Dendritic cell treated with granulocyte-macrophage colony-stimulating factor and Interleukin-4, amounts not matched to agents 40 ng/mL and 50 ng/mL, for 4 days (primary cell): ENCODE data around the gene IFITM10.

Experiments used
- H3K27ac Mint-ChIP-seq: one replicate; pipeline ENCODE4 v1.8.0; 2022; ENCODE audit warnings: mild to moderate bottlenecking, mixed read lengths
- H3K27me3 Mint-ChIP-seq: one replicate; pipeline ENCODE4 v1.8.0; 2022; ENCODE audit warnings: mild to moderate bottlenecking, mixed read lengths
- H3K36me3 Mint-ChIP-seq: one replicate; pipeline ENCODE4 v1.8.0; 2022; ENCODE audit warnings: low read depth, mixed read lengths
- H3K4me1 Mint-ChIP-seq: one replicate; pipeline ENCODE4 v1.8.0; 2022; ENCODE audit warnings: low read depth, mixed read lengths
- H3K4me3 Mint-ChIP-seq: one replicate; pipeline ENCODE4 v1.8.0; 2022; ENCODE audit warnings: mild to moderate bottlenecking, moderate library complexity, mixed read lengths
- H3K9me3 Mint-ChIP-seq: one replicate; pipeline ENCODE4 v1.8.0; 2022; ENCODE audit warnings: mixed read lengths
- intact Hi-C: fragments of 100-400 bp; cut with micrococcal nuclease; formaldehyde crosslinking; loops from one replicate; pipeline ENCODE4 v1.15.0; 2022

The IFITM10 gene

DNA sequence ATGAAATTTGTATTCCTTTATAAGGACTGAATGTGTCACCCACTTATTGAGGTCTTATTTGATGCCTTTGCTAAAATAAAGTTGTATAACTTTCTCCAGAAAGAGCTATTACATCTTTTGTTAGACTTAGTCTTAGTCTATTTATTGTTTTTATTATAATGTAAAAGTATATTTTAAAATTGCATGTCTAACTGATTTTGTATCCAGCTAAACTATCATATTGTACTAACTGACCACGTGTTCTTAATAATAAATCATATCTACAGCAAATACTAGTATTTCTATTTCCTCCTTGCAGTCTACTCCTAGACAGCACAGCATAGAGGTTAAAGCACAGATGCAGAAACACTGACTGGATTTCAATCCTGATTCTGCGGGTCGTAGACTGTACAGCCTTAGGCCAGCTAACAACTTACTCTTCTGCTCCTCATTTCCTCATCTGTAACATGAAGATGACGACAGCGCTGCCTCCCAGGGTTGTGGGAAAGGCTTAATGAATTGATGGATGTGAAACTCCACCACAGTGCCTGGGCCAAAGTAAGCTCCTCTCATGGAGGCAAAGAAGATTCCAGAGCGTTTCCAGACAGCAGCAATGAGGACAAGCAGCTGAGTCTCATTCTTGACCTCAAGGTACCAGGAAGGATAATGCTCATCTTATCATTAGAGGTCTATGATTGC, 13.2 kb downstream of the IFITM10 start:
- H3K4me1 Mint-ChIP-seq: peaks cover 21% of the 10 kb centered on the region
- H3K27me3 Mint-ChIP-seq: peaks cover 74% of the 10 kb centered on the region
- no peaks in the 10 kb centered on the region for H3K36me3 Mint-ChIP-seq
- H3K9me3 Mint-ChIP-seq: peaks cover 13% of the 10 kb centered on the region
- intact Hi-C loops: no loop called here
- H3K27ac Mint-ChIP-seq: no peak overlapping the region
- H3K4me3 Mint-ChIP-seq: no peak overlapping the region

DNA sequence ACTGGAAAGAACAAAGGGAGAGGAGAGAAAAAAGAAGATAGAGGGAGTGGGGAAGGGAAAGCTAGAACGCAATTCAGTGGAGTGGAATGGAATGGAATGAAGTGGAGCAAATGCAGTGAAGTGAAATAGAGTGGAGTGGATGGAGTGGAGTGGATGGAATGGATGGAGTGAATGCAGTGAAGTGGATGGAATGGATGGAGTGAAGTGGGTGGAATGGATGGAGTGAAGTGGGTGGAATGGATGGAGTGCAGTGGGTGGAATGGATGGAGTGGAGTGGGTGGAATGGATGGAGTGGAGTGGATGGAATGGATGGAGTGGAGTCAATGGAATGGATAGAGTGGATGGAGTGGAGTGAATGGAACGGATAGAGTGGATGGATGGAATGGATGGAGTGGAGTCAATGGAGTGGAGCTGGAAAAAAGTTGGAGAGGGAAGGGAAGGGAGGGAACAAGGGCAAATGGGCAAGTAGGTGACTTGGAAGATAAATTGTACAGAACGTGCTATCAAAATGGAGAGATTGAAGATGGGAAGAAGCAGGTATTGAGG, 13.9 kb downstream of the IFITM10 start:
- H3K27ac Mint-ChIP-seq: no peak overlapping the region
- intact Hi-C loops: no loop called here
- H3K36me3 Mint-ChIP-seq: no peaks in the 10 kb centered on the region

DNA sequence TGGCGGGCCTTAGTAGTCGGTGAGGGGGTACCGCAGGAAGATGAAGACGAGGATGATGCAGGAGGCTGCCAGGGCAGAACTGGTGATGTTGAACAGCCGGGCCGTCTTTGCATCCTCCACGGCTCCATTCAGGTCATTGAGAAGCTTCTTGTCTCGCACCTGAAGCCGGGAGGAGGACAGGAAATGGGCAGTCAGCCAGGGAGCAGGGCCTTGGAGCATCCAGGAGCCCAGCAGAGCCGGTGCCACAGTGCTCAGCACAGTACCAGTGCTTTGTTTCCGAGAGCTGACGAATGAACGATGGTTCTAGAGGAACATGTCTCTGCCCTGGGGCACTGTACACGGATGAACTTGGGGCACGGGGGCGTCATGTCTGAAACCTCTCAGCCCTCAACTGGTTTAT, 15.1 kb downstream of the IFITM10 start:
- Mint-ChIP-seq H3K4me1 (peaks cover 23% of the 10 kb centered on the region), H3K4me3 (no peak overlapping the region), H3K9me3 (peaks cover 13% of the 10 kb centered on the region), H3K27me3 (peaks cover 90% of the 10 kb centered on the region), H3K36me3 (no peaks in the 10 kb centered on the region), H3K27ac (no peak overlapping the region)
- intact Hi-C loops: no loop called here

More for the DNA sequence above, 13.9 kb downstream of the IFITM10 start:
- no peak overlapping the region for H3K4me3 Mint-ChIP-seq
- peaks cover 21% of the 10 kb centered on the region for H3K4me1 Mint-ChIP-seq
- peaks cover 13% of the 10 kb centered on the region for H3K9me3 Mint-ChIP-seq
- peaks cover 81% of the 10 kb centered on the region for H3K27me3 Mint-ChIP-seq

DNA sequence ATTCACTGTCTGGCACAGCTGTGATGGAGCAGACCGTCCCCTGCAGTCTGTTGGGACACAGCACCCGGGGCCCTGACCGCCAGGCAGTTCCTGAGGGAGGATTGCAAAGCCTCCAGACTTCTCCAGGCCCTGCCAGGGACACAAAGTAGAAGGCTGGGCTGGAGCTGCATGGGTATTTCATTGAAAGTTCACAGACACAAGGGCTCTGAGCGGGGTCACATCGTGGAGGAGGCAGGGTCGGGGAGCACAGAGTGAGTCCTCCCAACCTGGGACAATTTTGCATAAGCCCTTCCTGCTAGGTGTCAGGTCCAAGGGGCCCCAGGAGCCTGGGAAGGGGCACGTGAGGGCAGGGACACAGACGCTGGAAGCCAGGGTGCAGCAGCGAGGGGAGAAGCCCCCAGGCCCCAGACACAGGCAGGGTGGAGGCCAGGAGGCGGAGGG, 15.7 kb downstream of the IFITM10 start:
- H3K27me3 Mint-ChIP-seq: peaks cover 90% of the 10 kb centered on the region
- H3K4me1 Mint-ChIP-seq: peaks cover 24% of the 10 kb centered on the region
- peaks cover 13% of the 10 kb centered on the region for H3K9me3 Mint-ChIP-seq
- no peak overlapping the region for H3K4me3 Mint-ChIP-seq
- no peaks in the 10 kb centered on the region for H3K36me3 Mint-ChIP-seq
- intact Hi-C loops: no loop called here
- H3K27ac Mint-ChIP-seq: no peak overlapping the region

DNA sequence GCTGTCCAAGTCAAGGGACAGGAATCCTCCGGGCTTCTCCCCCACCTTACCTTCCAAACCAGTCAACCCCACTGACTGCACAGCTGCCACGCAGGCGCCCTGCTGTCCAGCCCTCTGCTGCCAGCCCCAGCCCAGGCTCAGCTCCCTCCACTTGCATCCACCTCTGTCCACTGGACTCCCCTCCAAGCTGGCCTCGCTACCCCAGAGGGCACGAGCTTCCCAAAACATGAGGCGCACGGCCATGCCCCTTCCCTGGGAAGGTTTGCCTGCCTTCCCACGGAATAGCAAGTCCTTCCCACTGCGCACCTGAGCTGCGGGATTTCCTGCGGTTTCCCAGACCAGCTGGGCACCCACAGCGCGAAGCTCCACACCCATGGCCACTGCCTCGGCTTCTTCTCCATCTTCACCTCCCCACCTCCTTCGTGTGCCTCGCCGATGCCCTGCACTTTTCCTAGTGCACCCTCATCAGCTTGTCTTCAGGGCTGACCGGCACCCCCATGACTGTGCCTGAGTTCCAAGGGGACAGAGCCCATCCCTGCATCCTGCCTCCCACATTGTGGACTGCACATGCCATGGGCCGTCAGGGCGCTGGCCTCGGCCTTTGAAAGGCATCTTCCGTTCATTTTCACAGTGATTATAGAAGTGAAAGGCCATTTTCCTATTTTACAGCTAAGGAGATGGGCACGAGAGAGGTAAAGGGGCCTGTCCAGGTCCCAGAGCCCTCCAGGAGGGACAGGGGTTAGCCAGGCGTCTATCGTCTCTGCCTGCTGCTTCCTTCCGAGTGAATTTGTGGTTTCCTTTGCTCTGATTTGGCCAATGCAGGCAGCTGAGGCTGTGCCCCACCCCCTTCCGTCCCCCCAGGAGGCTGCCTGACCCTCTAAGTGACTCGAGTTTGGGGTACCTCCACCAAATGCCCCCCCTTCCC, 16.4 kb downstream of the IFITM10 start:
- Mint-ChIP-seq H3K4me1 (peaks cover 22% of the 10 kb centered on the region), H3K27me3 (peaks cover 90% of the 10 kb centered on the region), H3K4me3 (no peak overlapping the region), H3K36me3 (no peaks in the 10 kb centered on the region), H3K9me3 (peaks cover 13% of the 10 kb centered on the region), H3K27ac (no peak overlapping the region)
- intact Hi-C loops: no loop called here

DNA sequence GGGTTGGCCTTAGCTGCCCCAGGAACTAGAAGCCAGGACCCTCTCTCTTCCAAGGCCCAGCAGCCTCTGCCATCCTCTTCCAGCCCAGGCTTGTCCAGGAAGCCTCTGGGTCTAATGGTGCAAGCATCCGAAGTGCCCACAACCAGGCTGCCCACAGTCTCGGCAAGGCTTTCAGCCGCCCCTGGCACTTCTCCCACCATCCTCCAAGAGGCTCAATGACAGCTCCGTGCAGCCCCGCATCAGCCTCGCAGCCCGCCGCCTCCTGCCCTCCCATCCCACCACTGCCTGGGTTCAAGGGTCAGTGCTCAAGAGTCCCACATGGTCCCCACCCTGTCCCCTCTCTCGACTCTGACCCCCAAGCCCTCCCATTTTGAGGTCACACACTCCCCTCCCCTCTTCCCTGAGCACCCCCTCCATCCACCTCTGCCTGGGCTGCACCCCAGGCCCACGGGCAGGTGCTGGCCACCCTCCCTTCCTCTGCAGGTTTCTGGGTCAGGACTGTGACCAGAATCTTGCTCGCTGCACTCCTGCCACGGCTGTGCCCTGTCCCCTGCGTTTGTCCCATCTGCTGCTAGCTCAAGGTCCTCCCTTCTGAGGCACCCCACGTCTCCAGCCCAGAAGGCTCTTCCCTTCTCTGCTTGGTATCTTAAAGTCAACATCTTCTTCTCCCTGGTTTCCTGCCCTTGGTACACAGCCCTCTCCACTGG, 17.2 kb downstream of the IFITM10 start:
- Mint-ChIP-seq H3K36me3 (no peaks in the 10 kb centered on the region), H3K27ac (no peak overlapping the region), H3K4me3 (no peak overlapping the region), H3K9me3 (peaks cover 13% of the 10 kb centered on the region), H3K4me1 (peaks cover 24% of the 10 kb centered on the region), H3K27me3 (peaks cover 89% of the 10 kb centered on the region)
- intact Hi-C loops: no loop called here

DNA sequence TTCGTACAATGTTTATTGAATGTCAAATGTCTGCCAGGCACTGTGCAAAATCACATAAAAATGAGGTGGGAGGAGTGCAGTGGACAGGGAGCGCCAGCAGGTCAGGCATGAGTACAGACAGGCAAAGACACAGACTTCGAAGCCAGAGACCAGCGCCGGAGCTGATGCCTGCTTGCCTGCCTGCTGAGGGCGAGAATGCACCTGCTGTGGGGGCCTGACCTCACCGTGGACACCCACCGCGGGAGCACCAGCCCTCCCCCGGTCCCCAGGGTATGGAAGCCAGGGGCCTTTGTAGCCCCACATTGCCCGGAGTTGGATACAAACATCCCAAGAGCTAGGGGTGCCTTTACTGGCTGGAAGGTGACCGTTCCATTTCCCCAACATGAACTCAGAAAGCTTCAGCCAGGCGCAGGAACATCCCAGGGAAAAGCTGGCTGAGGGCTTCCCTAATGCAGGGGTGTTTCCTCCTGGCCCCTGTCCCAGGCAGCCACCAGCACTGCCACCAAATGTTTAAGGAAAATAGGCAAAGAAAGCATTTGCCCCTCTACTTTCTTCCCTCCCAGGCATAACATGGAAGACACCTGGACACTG, 17.9 kb downstream of the IFITM10 start:
- intact Hi-C loops: no loop called here
- Mint-ChIP-seq H3K36me3 (no peaks in the 10 kb centered on the region), H3K4me3 (no peak overlapping the region), H3K9me3 (peaks cover 13% of the 10 kb centered on the region), H3K27ac (no peak overlapping the region), H3K27me3 (peaks cover 91% of the 10 kb centered on the region), H3K4me1 (peaks cover 24% of the 10 kb centered on the region)

DNA sequence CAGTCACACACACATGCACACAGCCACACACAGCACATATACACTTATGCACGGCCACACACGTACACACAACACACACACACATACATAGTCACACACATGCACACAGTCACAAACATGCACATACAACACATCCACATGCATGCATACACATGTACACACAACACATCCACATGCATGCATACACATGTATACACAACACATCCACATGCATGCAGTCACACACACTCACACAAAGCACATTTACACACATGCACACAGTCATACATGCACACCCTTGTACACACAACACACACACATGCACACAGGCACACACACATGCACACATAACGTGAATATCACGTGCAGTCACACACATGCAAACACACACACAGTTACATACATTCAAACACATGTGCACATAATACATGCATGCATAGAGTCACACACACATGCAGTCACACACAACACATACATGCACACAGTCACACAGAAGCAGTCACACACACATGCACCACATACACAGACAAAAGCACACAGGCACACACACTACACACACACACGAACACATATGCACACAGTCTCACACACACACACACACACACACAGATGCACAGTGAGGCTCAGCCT, 18.8 kb downstream of the IFITM10 start:
- H3K36me3 Mint-ChIP-seq: no peaks in the 10 kb centered on the region
- no peak overlapping the region for H3K4me3 Mint-ChIP-seq
- peaks cover 95% of the 10 kb centered on the region for H3K27me3 Mint-ChIP-seq
- peaks cover 24% of the 10 kb centered on the region for H3K4me1 Mint-ChIP-seq
- intact Hi-C loops: no loop called here
- H3K9me3 Mint-ChIP-seq: peaks cover 9% of the 10 kb centered on the region
- no peak overlapping the region for H3K27ac Mint-ChIP-seq

DNA sequence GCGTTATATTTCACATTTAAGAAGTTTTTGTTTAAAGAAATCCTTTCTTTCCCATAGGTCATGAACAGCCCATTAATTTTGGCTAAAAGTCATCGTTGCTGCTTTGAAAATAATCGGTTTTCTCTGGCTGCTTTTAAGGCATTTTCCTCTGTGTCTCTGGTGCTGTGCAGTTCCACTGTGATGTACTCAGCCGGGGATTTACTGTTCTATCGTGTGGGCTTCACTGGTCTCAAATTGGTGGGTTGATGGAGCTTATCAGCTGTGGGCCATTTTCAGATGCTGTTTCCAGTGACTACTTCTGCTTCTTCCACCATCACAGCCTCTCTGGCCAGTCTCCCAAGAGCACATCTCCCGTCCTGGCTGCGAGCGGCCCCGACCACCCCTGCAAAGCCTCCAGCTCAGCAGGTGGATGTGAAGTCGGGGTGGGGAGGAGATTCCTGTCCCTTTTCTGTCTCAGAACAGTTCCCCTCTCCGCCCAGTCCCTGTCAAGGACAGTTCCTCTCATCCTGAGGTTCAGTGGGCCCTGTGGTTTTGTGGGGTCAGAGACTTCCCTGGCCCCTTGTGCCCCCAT, 20.3 kb downstream of the IFITM10 start:
- Mint-ChIP-seq H3K4me3 (no peak overlapping the region), H3K27me3 (peaks cover 90% of the 10 kb centered on the region), H3K27ac (no peak overlapping the region), H3K4me1 (peaks cover 24% of the 10 kb centered on the region), H3K9me3 (no peaks in the 10 kb centered on the region), H3K36me3 (no peaks in the 10 kb centered on the region)
- intact Hi-C loops: no loop called here

DNA sequence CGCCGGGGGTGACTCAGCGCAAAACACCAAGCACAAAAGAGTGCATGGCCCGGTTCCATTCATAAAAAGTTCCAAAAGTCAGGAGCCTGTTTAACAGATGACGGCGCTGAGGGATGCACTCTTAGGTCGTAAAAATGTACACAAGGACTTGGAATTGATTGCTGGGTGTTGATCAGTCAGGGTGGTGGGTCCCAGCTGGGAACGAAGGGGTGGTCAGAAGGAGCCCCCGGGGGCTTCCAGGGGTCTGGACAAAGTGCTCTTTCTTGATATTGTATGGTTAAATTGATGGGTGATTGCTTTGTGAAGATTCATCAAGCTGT, 20.7 kb downstream of the IFITM10 start:
- H3K9me3 Mint-ChIP-seq: no peaks in the 10 kb centered on the region
- H3K4me3 Mint-ChIP-seq: no peak overlapping the region
- peaks cover 89% of the 10 kb centered on the region for H3K27me3 Mint-ChIP-seq
- peaks cover 24% of the 10 kb centered on the region for H3K4me1 Mint-ChIP-seq
- intact Hi-C loops: no loop called here
- H3K36me3 Mint-ChIP-seq: no peaks in the 10 kb centered on the region
- no peak overlapping the region for H3K27ac Mint-ChIP-seq

DNA sequence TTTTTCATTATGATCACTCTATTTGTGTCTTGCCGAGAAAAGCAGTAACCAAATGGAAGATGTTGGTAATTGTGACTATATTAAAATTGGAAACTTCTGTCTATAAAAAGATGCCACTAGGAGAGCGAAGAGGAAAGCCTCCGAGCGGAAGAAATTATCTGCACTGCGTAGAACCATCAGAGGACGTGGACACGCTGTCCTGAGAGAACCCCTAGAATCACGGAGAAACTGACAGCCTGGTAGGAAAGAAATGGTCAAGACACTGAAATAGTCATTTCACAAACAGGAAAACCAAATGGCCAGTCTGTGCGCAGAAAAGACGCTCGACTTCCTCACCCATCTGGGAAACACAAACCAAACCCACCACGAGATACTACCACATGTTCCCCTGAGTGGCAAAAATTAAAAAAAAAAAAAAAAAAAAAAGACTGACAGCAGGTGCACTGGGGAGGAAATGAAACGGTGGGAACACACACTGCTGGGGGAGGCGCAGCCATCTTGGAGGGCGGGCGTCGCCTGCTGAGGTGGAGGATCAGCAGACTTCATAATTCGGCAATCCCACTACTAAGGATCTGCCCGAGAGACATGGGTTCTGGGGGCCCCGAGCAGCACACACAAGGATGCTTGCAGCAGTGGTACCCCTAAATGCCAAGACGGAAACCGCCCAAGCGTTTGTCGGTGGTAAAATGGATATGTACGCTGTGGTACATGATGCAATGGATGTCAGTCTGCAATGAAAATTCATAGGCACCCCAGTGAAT, 21.3 kb downstream of the IFITM10 start:
- intact Hi-C loops: no loop called here
- Mint-ChIP-seq H3K27me3 (peaks cover 87% of the 10 kb centered on the region), H3K36me3 (no peaks in the 10 kb centered on the region), H3K9me3 (no peaks in the 10 kb centered on the region), H3K4me3 (no peak overlapping the region), H3K4me1 (peaks cover 19% of the 10 kb centered on the region), H3K27ac (no peak overlapping the region)

DNA sequence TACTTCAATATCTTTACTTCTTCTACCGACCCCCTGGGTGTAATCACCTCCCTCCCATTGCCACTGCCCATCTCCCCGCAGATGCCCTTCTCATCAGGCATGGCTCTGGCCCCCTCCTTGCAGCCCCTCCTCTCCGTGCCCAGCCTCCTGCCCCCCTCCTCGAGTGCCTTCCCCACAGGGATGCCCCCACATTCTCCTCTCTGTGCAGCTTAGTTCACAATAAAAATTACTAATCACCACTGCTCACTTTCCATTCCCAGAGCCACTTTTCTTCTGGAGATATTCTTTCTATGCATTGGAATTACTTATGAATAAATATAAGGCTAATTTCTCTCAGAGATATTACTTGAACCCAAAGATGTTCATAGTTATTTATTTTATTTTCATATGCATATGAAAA, 22.1 kb downstream of the IFITM10 start:
- H3K27ac Mint-ChIP-seq: no peak overlapping the region
- intact Hi-C loops: no loop called here
- H3K27me3 Mint-ChIP-seq: peaks cover 82% of the 10 kb centered on the region
- H3K4me3 Mint-ChIP-seq: no peak overlapping the region
- peaks cover 13% of the 10 kb centered on the region for H3K4me1 Mint-ChIP-seq
- no peaks in the 10 kb centered on the region for H3K9me3 Mint-ChIP-seq
- H3K36me3 Mint-ChIP-seq: no peaks in the 10 kb centered on the region
